Stimulated activated CD8-positive, alpha-beta memory T cell treated with anti-CD3 and anti-CD28 coated beads, Interleukin-4, amount 100 ng/mL, for 48 hours (primary cell): Measurements from ENCODE around the gene G3BP1.
"Not testable (repeated sequence)": the region's sequence is repeated elsewhere in the genome, so short reads cannot be mapped to it uniquely, and the experiment has no call there.

ENCODE experiments used
- DNase-seq: peaks from one replicate; pipeline ENCODE4 v3.0.0-alpha.2; 2020

G3BP1 gene

DNA sequence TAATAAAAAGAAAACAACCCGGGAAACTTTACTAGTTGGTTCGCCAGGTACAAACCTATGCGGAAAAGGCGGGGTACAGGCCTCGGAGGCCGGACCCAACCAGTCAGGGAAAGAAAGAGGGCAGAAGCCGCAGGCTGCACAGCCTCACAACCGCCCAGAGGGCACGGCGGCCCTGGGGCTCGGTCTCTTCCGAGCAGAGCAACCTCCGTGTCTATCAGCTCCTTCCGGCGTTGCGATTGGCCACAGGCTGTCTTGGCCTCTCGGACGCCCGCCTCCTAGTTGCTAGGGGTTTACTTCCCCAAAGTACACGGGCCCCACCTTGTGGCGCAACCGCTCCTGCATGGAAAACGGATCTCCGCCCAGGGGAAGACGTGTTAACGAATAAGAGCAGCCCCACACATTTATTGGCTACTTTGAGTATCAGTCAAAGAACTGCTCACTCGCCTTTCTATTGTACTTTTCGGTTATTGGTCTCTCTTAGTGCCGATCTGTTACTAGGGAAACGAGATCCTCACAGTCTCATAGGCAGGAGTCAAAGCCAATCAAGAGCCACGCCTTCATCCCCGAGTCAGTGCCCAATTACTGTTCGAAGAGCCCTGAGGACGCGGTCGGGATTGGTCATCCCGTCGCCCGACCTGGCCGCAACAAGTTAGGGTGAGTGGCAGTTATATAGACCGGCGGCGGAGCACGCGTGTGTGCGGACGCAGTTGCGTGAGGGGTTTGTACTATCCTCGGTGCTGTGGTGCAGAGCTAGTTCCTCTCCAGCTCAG is at the start of gene G3BP1:
Gene G3BP1 (plus strand): TSS at position 696 of the 770 bp plus-strand sequence. CDS start 14,667 bp downstream, outside the sequence.
- peak; percentile 98 for DNase-seq

DNA sequence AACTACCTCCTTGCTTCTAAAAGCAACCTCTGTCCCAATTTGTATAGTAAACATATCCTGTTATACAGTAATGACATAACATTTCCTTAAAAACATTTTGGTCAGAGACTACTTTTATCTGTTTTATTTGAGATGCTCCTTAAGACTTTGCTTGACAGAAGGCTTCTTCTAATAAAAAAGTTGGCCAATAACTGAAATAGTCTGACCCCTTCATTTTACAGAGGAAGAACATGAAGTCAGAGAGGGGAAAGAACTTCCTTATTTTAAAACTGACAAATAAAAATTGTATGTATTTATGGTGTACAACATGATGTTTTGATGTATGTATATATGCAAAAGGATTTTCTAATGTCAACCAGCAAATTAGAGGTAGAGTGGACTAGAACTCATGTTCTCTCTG is 49.2 kb upstream of the G3BP1 start:
- no peak for DNase-seq

GRCh38 chr5:151724360-151724759 is 47.4 kb upstream of the G3BP1 start:
- no peak for DNase-seq

GRCh38 chr5:151729597-151729996 is 42.2 kb upstream of the G3BP1 start:
- DNase-seq = not testable (repeated sequence)

GRCh38 chr5:151730381-151730780 is 41.4 kb upstream of the G3BP1 start:
- DNase-seq = no peak

DNA sequence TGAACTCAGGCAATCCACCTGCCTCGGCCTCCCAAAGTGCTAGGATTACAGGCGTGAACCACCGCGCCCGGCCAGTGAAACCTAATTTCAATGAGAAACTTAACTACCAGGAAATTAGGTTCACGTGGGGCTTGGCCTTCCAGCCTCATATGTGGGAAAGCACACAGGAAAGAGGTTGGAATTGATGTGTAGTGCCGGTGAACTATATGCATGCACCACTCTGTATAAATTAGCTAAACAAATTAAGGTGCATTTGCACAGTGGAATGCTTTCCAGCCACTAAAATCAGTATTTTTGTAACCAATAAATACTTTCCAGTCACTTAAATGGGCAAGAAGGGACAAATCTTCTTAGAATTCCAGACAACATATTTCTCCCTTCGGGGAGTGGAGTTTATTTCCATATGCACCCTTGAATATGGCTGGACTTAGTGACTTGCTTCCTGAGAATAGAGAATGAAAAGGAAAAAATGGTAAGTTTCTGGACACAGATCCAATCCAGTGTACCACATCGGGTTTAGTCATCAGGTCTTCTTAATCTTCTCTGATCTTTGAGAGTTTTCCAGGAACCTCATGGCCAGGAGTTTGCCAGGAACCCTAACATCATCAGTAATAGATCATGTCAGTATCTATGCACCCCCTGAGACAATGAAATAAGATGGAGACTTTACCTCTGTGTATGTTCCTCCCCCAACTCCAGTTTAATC is 38.2 kb upstream of the G3BP1 start:
- no peak for DNase-seq

DNA sequence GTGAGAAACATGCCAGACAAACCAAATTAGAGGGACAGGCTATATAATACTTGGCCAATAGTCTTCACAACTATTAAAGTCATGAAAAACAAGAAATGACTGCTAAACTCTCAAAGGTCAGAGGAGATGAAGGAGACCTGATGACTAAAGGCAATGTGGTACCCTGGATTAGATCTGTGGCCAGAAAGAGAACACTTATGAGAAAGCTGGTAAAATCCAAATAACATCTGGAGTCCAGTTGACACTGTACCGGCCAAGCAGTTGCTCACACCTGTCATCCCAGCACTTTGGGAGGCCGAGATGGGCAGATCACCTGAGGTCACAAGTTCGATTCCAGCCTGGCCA is 37.7 kb upstream of the G3BP1 start:
- no peak for DNase-seq

- no peak for DNase-seq
Measured at GRCh38 chr5:151735646-151736045, 36.1 kb upstream of the G3BP1 start.

GRCh38 chr5:151737431-151737830 is 34.3 kb upstream of the G3BP1 start:
- DNase-seq = no peak

GRCh38 chr5:151738125-151738848 is 33.5 kb upstream of the G3BP1 start:
- no peak for DNase-seq

GRCh38 chr5:151739395-151739794 is 32.4 kb upstream of the G3BP1 start:
- no peak for DNase-seq

GRCh38 chr5:151739939-151740335 is 31.8 kb upstream of the G3BP1 start:
- DNase-seq = no peak

- peak; percentile 65 for DNase-seq
Measured at GRCh38 chr5:151740336-151740942, 31.3 kb upstream of the G3BP1 start.

DNA sequence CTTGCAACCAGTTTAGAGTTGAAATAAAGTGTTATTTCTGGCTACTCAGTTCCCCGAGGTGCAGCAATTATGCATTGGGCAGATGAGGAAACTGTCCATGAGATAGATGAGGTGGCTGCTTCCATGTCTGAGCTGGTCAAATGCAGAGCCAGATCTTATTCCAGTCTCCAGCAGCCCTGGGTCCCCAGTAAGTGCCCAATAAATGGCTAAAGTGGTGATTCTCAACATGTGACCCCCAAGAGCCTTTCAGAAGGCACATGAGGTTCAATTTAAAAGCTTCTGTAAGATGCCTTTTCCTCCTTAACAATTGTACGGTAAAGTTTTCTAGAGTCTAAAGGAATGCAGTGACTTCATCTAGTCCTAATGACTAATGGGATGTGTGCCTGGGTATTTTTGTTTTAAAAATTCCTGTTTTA is 30.8 kb upstream of the G3BP1 start:
- no peak for DNase-seq

GRCh38 chr5:151741678-151742423 is 29.9 kb upstream of the G3BP1 start:
- no peak for DNase-seq

DNA sequence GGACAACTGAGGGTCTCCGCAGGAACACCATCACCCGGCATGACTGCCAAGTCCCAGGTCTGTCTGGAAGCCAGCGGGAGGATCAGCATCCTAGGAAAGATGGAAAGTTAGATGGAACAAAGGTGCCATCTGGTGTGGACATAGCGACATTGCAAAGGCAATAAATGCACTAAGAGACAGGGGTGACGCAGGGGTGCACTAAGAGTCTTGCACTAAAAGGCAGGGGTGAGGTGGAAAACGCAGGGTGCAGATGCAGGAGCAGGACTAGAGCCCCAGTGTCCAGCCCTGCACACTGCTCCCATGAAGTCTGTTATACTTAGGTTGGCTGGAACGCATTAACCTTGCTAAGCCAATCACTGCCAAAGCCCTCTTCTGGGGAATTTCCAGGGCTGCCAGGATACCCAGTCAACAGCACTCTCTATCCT is 28.9 kb upstream of the G3BP1 start:
- DNase-seq = no peak

- no peak for DNase-seq
Measured at GRCh38 chr5:151743530-151743929, 28.2 kb upstream of the G3BP1 start.

DNA sequence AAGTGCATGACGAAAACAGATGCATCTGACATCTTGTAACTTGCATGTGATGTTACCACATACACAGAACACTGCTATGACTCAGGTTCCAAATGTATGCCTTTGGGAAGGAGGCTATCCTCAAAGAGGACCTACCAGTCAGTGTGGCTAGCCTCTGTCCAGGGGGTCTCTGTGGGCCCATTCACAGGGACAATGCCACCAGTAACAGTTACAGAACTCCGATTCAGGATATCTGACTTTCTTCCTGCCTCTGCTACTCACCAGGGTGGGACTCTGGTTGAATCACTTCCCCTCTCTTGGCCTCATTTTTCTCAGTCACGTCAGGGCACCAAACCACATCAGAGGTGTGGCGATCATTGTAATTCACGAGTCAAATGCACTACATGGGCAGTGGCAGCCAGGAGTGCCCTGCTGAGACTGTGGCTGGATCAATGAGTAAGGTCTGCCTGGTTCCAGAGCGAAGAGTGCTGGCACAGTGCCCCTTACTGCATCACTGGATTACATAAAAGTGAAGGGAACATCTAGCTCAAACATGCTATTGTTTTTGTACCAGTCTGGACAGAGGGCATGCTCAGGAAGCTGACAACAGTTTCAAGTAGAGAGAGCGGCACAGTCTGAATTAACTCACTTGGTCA is 26.6 kb upstream of the G3BP1 start:
- peak; percentile 60 for DNase-seq

GRCh38 chr5:151750121-151750520 is 21.6 kb upstream of the G3BP1 start:
- DNase-seq = no peak

DNA sequence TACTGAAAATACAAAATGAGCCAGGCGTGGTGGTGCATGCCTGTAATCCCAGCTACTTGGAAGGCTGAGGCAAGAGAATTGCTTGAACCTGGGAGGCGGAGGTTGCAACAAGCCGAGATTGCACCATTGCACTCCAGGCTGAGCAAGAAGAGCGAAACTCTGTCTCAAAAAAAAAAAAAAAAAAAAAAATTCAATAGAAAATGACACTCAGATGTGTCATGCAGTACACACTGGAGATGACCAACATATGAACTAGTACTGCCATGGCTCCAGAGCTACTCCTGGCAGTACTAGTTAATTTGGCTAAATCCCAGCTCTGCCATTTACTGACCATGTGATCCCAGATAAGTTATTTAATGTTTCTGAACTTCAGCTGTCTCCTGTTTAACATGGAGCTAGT is 20.7 kb upstream of the G3BP1 start:
- DNase-seq = no peak

- no peak for DNase-seq
Measured at GRCh38 chr5:151751593-151751992, 20.2 kb upstream of the G3BP1 start.

DNA sequence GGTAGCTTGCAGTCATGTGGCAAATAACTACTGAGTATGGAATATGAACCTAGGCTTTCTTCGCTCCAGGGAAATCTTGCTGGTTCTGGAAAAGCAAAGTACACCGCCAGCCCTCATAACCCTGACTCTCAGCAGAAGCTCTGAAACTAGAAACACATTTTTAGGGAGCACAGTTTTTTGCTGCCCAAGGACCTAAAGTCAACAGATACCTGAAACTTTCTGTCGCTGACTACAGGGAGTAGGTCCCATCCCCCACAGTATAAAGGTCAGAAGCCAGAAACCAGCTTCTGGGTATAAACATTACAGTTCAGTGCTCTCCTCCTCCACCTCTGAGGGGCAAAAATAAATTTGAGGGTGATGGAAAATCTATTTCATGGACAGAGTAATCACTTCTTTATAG is 16.4 kb upstream of the G3BP1 start:
- no peak for DNase-seq
